Skin epidermis (tissue), 12 donors: ENCODE data around the gene DCXR.
"Not testable (repeated sequence)": the region's sequence is repeated elsewhere in the genome, so short reads cannot be mapped to it uniquely, and the experiment has no call there.

ENCODE experiments used
- H3K27ac ChIP-seq, 21 experiments: fragments of 200-600 bp; sonication (generic) in 11 of 21; one replicate each; pipeline ENCODE4 v1.5.0; 2020; ENCODE audit warnings: mild to moderate bottlenecking in 3 of 21, inconsistent platforms in 2 of 21, moderate library complexity in 2 of 21
- H3K4me3 ChIP-seq, 7 experiments: fragments of 200-600 bp; sonication (generic) in 2 of 7; one replicate each; pipeline ENCODE4 v1.5.0; 2020; ENCODE audit warnings: inconsistent platforms in 2 of 7, mild to moderate bottlenecking in 2 of 7, moderate library complexity in 1 of 7

Gene DCXR

DNA sequence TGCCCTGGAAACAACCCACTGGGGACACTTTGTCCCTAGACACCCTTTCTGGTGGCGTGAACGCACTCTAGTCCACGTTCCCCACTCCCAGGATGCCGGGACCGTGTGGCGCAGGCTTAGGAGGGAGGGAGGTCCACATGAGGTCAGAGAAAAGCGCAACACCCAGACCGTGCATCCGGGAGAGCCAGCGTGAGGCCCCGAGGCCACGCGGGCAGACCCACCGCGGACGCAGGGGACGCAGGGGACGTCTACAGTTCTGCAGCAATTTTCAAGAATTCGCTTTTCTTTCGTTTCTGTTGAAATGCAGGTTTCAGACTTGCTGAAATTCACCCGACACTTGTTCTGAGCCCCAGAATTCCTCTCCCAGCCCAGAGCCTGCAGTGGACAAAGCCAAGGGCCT, 9.4 kb upstream of the DCXR start:
- Histone ChIP-seq H3K27ac (no peak overlapping the region), H3K4me3 (no peak overlapping the region)

DNA sequence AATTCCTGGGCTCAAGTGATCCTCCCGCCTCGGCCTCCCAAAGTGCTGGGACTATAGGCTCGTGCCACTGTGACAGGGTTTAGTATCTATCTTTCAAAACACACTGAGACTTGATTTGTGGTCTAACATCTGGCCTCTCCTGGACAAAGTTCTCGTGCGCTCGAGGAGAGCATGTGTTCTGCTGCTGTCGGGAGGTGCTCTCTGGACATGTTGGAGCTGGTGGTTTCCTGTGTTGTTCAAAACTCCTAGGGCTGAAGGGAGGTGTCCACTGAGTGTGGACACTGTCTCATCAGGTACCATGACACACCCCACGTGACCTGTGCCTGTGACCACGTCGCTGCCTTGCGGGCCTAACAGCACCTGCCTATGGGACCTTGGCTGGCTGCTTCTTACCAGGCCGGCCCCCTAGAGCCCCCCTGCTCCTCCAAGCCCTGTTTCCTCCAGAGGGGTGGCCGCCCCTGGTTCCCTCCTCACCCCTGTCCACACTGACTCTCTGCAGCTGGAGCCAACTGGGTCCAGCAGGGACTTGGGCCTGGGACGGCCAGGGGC, 8.5 kb upstream of the DCXR start:
- H3K27ac ChIP-seq = no peak overlapping the region
- H3K4me3 ChIP-seq = no peak overlapping the region

GRCh38 chr17:82043507-82043906, 6.0 kb upstream of the DCXR start:
- Histone ChIP-seq H3K27ac (no peak overlapping the region), H3K4me3 (no peak overlapping the region)

GRCh38 chr17:82042649-82043048, 5.2 kb upstream of the DCXR start:
- H3K4me3 ChIP-seq = no peak overlapping the region
- H3K27ac ChIP-seq = no peak overlapping the region

DNA sequence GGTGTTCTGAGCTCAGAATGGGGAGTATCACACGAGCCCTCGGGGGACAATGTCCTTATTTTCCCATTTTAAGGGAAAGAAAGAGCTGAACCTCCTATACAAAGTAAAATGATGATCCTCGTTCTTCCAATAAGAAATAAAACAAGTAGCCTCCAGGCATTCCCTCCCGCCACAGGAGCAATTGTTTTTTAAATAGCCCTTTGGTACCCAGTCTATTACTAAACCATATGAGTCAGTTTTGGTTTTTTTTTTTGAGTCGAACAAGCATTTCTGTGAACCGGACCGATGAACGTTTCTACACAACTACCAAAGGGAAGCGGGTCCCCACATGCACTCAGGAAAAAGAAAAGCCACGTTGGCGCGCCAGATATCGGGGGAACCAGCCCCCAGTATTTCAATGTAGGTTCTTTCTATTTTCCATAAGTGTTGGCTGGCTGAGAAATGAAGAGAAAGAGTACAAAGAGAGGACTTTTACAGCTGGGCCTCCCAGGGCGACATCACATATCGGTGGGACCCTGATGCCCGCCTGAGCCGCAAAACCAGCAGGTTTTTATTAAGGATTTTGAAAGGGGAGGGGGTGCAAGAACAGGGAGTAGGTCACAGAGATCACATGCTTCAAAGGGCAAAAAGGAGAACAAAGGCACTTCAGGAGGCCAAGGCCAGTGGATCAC, 3.8 kb upstream of the DCXR start:
- Histone ChIP-seq H3K4me3 (no peak overlapping the region), H3K27ac (no peak overlapping the region)

GRCh38 chr17:82039695-82040299, 2.3 kb upstream of the DCXR start:
- Histone ChIP-seq H3K27ac (no peak overlapping the region), H3K4me3 (no peak overlapping the region)

DNA sequence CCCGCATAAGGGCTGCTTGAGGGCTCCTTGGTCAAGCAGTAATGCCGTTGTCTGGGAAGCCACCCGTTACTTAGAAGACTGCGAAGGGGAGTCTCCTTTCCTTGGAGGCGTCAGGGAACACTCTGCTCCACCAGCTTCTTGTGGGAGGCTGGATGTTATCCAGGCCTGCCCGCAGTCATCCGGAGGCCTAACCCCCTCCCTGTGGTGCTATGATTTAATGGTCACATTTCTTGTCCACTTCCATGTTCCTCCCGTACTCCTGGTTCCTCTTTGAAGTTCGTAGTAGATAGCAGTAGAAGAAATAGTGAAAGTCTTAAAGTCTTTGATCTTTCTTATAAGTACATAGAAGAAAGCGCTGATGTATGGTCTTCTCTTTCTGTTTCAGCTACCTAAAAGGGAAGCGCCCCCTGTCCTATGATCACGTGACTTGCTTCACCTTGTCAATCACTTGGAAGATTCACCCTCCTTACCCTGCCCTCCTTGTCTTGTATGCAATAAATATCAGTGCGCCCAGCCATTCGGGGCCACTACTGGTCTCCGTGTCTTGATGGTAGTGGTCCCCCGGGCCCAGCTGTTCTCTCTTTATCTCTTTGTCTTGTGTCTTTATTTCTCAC, 1.4 kb upstream of the DCXR start:
- H3K4me3 ChIP-seq, H3K27ac ChIP-seq: not testable (repeated sequence)

- H3K27ac ChIP-seq = peak overlapping the region in 9 of 21 experiments; percentile 65 to 90 (median 82)
- peak overlapping the region; percentile 27 to 74 (median 60) for H3K4me3 ChIP-seq
Observed at GRCh38 chr17:82037889-82038195, 345 bp upstream of the DCXR start.

GRCh38 chr17:82036634-82037091, 834 bp downstream of the DCXR start:
- Histone ChIP-seq H3K27ac (peak overlapping the region; percentile 52 to 95 (median 85)), H3K4me3 (peak overlapping the region; percentile 27 to 74 (median 60))

- Histone ChIP-seq H3K27ac (peak overlapping the region in 3 of 21 experiments; percentile 80 to 82 (median 82)), H3K4me3 (peak overlapping the region in 3 of 7 experiments; percentile 60 to 74 (median 65))
Observed at GRCh38 chr17:82035956-82036633, 1.4 kb downstream of the DCXR start.

- Histone ChIP-seq H3K4me3 (no peak overlapping the region), H3K27ac (no peak overlapping the region)
Observed at GRCh38 chr17:82035488-82035887, 2.0 kb downstream of the DCXR start.

DNA sequence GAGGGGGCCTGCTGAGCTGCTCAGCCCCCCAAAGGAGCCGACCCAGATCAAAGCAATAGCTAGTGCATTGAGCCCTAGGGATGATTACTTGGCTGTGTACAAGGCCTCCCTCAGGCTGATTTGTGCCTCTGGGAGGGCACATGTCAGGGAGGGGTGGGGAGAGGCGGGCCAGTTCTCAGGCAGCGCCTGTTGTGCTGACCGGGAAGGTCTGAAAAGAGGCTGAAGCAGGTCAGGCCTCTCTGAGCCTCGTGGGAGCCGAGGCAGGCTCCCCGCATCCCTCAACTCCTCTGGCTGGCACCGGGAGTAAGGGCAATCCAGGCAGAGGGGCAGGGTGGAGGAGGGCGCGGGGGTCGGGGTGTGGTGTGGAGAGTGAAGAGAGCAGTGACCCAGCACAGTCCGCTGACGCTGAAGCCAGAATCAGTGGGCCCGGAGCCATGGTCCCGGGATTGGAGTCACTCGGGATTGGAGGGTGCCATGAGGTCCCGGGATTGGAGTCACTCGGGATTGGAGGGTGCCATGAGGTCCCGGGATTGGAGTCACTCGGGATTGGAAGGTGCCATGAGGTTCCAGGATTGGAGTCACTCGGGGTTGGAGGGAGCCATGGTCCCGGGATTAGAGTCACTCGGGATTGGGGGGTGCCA, 3.0 kb downstream of the DCXR start:
- no peak overlapping the region for H3K27ac ChIP-seq
- no peak overlapping the region for H3K4me3 ChIP-seq

- no peak overlapping the region for H3K27ac ChIP-seq
- no peak overlapping the region for H3K4me3 ChIP-seq
Observed at GRCh38 chr17:82033359-82034085, 4.0 kb downstream of the DCXR start.

- peak overlapping the region in 6 of 21 experiments; percentile 11 to 67 (median 48) for H3K27ac ChIP-seq
- peak overlapping the region in 6 of 7 experiments; percentile 20 to 49 (median 29) for H3K4me3 ChIP-seq
Observed at GRCh38 chr17:82031885-82032627, 5.4 kb downstream of the DCXR start.

DNA sequence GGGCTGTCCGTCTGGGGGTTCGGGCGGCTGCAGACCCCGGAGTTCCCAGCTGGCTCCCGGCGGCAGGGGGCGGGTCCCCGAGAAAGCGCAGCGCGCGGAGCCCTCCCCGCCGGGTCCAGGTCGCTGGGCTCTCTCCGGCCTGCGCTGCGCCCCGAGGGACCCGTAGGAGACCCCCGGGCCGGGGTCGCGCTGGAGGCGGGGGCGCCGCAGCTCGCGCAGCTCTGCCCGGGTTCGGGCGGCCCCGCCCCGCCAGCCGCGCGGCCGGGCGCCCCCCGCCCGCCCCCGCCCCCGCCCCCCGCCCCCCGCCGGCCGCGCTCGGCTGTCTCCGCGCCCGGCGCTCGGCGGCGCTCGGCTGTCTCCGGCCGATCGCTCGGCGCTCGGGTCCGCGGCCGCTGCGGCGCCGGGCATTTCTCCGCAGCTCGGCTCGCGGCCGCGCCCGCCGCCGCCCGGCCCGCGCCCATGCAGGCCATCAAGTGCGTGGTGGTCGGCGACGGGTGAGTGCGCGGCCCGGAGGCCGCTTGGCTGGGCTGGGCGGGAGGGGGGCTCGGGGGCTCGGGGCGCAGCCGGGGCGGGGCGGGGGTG, 6.1 kb downstream of the DCXR start, which contains the start of gene RAC3:
RAC3 (plus strand) TSS at position 376 of the 582 bp plus-strand sequence; CDS start at position 460, 84 bp downstream.
- H3K27ac ChIP-seq = peak within 1 kb of the TSS in 12 of 21 experiments; percentile 11 to 67 (median 52)
- peak within 1 kb of the TSS; percentile 32 to 49 (median 42) for H3K4me3 ChIP-seq

- H3K4me3 ChIP-seq = peak overlapping the region; percentile 32 to 49 (median 42)
- peak overlapping the region in 10 of 21 experiments; percentile 18 to 65 (median 50) for H3K27ac ChIP-seq
Observed at GRCh38 chr17:82030470-82031302, 6.8 kb downstream of the DCXR start.

DNA sequence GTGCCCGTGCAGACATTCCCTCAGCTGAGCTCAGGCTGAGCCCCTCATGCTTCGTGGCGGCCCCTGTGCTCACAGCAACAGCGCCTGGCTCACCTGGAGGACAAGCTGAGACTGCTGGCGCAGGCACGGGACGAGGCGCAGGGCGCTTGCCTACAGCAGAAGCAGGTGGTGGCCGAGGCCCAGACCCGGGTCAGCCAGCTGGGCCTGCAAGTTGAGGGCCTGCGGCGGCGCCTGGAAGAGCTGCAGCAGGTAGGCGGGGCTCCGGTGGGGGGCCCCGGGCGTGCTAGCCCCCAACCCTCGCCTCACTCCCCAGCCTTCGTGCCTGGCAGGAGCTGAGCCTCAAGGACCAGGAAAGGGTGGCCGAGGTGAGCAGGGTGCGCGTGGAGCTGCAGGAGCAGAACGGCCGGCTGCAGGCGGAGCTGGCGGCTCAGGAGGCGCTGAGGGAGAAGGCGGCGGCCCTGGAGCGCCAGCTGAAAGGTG, 7.5 kb downstream of the DCXR start:
- Histone ChIP-seq H3K27ac (peak overlapping the region in 1 of 21 experiments; percentile 50), H3K4me3 (peak overlapping the region in 3 of 7 experiments; percentile 46 to 49 (median 49))
